ENCODE data around the gene RXRG.

DNA sequence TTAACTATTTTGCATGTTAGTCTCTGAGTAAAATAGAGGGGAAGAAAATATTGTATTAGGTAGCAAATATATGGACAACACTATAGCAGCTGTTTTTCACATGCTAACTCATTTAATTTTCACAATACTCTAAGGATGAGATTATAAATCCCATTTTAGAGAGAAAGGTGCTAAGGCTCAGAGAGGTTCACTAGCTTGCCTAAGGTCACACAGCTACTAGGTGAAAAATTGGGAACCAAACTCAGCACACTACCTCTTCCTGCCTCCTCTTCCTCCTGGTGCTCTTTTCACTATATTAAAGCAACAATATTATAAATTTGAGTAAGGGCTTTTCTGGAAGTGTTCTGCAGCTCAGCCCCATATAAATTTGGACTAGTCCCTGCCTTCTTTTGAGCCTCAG lies 2.3 kb downstream of the RXRG start:
- no peak for TF ChIP-seq EZH2phosphoT487 (IDR thresholded peaks at IDR 0.05; ENCODE audit: low read depth)
- TF ChIP-seq, protein P1, sequence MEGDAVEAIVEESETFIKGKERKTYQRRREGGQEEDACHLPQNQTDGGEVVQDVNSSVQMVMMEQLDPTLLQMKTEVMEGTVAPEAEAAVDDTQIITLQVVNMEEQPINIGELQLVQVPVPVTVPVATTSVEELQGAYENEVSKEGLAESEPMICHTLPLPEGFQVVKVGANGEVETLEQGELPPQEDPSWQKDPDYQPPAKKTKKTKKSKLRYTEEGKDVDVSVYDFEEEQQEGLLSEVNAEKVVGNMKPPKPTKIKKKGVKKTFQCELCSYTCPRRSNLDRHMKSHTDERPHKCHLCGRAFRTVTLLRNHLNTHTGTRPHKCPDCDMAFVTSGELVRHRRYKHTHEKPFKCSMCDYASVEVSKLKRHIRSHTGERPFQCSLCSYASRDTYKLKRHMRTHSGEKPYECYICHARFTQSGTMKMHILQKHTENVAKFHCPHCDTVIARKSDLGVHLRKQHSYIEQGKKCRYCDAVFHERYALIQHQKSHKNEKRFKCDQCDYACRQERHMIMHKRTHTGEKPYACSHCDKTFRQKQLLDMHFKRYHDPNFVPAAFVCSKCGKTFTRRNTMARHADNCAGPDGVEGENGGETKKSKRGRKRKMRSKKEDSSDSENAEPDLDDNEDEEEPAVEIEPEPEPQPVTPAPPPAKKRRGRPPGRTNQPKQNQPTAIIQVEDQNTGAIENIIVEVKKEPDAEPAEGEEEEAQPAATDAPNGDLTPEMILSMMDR (IDR thresholded peaks at IDR 0.05; ENCODE audit: low read depth, low read length), result no peak
